Peyer's patch (tissue), 4 donors: ENCODE data around the gene ZFHX3.
"Not testable (repeated sequence)": the region's sequence is repeated elsewhere in the genome, so short reads cannot be mapped to it uniquely, and the experiment has no call there.

Source experiments
- POLR2A ChIP-seq, 2 donors: fragments of 450-650 bp; IDR thresholded peaks; one replicate each; pipeline ENCODE4 v1.5.1; 2017; ENCODE audit warnings: antibody characterized with exemption in 2 of 2, mild to moderate bottlenecking in 2 of 2, moderate library complexity in 2 of 2
- TF ChIP-seq, protein P1 (sequence below), 6 experiments: fragments of 450-650 bp in 4 of 6; fragments of 200-600 bp in 2 of 6; sonication (generic) in 1 of 6; IDR thresholded peaks; one replicate each; pipeline ENCODE4 v1.5.1; 2017 to 2019; ENCODE audit warnings: antibody characterized with exemption in 6 of 6, mild to moderate bottlenecking in 3 of 6, moderate library complexity in 1 of 6

DNA sequence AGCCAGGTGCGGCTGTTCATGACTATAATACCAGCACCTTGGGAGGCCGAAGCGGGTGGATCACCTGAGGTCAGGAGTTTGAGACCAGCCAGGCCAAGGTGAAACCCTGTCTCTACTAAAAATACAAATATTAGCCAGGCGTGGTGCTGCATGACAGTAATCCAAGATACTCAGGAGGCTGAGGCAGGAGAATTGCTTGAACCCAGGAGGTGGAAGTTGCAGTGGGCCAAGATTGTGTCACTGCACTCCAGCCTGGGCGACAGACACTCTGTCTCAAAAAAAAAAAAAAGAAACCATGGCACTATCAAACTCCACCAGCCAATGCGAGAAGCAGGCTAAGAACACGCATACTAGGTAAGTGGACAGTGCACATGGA is 58.7 kb downstream of the ZFHX3 start:
- TF ChIP-seq, protein P1, sequence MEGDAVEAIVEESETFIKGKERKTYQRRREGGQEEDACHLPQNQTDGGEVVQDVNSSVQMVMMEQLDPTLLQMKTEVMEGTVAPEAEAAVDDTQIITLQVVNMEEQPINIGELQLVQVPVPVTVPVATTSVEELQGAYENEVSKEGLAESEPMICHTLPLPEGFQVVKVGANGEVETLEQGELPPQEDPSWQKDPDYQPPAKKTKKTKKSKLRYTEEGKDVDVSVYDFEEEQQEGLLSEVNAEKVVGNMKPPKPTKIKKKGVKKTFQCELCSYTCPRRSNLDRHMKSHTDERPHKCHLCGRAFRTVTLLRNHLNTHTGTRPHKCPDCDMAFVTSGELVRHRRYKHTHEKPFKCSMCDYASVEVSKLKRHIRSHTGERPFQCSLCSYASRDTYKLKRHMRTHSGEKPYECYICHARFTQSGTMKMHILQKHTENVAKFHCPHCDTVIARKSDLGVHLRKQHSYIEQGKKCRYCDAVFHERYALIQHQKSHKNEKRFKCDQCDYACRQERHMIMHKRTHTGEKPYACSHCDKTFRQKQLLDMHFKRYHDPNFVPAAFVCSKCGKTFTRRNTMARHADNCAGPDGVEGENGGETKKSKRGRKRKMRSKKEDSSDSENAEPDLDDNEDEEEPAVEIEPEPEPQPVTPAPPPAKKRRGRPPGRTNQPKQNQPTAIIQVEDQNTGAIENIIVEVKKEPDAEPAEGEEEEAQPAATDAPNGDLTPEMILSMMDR (IDR thresholded peaks at IDR 0.05), result not testable (repeated sequence)
- TF ChIP-seq POLR2A (IDR thresholded peaks at IDR 0.05), result not testable (repeated sequence)
